ENCODE data around the gene RSRP1. TPM values are rescaled to one million over a fixed set of nuclear protein-coding genes. Genes with fewer than 3 reads are reported as not detected.

RSRP1 gene
- total RNA-seq, 1 donor, result 102 TPM

DNA sequence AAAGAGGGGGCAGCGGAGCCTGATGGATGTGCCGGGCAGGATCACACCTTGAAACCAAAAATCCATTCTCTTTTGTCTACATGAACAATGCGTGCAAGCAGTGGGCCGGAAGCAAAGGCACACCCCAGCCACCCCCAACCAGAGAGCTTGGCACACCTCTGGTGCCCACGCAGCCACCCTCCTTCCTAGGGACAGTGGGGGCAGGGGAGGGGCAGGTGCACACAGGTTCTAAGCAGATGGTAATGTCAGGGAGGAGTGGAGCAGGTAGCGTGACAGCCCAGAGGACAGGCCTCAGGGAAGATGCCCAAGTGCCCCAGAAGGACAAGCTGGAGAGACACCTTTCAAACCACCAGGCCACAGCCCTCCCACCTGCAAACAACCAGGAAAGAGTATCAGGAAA lies 51.4 kb downstream of the RSRP1 start:
- Histone ChIP-seq H3K36me3 (ENCODE audit: insufficient read depth, low read length) (no peaks in the 10 kb centered on the region), H4K20me1 (ENCODE audit: insufficient read depth, low read length) (no peaks in the 10 kb centered on the region), H3K4me1 (ENCODE audit: insufficient read depth, low read length) (peaks cover 23% of the 10 kb centered on the region), H3K79me2 (ENCODE audit: insufficient read depth, low read length) (no peaks in the 10 kb centered on the region), H3K27me3 (ENCODE audit: insufficient read depth, low read length) (peaks cover 10% of the 10 kb centered on the region), H3K9me3 (ENCODE audit: low read depth, low read length) (no peaks in the 10 kb centered on the region), H3K4me2 (ENCODE audit: insufficient read depth, low read length) (no peak overlapping the region), H2AFZ (ENCODE audit: low read length) (no peak overlapping the region), H3K27ac (ENCODE audit: low read depth, low read length) (no peak overlapping the region), H3K4me3 (ENCODE audit: insufficient read depth, low read length) (no peak overlapping the region)
- no peak for DNase-seq (ENCODE audit: insufficient read length, low spot score, missing footprints)
- no peak for TF ChIP-seq CTCF (IDR thresholded peaks at IDR 0.05; ENCODE audit: extremely low read depth, low read depth, low read length)

DNA sequence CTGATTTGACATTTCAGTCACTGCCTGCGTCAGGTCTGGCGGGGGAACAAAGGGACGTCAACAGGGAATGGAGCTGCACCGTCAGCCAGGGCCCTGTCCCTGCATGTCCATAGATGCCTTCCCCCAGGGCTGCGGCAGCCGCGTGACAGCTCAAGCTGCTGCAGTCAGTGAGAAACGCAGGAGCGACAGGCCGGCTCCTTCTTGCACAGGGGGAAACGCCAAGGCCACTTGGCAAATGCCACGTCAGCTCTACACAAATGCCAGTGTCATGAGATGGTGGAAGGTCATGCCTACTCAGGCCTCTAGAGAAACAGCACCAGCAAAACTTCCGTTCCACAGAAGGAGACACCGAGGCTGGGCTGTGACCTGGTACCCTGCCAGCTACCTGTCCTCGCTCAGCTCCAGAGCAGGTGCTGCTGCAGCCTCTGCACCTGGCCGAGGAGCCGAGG lies 52.7 kb downstream of the RSRP1 start:
- H3K27ac ChIP-seq (ENCODE audit: low read depth, low read length), result no peak overlapping the region
- H2AFZ ChIP-seq (ENCODE audit: low read length), result no peak overlapping the region
- H3K36me3 ChIP-seq (ENCODE audit: insufficient read depth, low read length), result no peaks in the 10 kb centered on the region
- H3K4me1 ChIP-seq (ENCODE audit: insufficient read depth, low read length), result peaks cover 23% of the 10 kb centered on the region
- no peaks in the 10 kb centered on the region for H4K20me1 ChIP-seq (ENCODE audit: insufficient read depth, low read length)
- no peaks in the 10 kb centered on the region for H3K79me2 ChIP-seq (ENCODE audit: insufficient read depth, low read length)
- H3K4me2 ChIP-seq (ENCODE audit: insufficient read depth, low read length), result no peak overlapping the region
- no peak overlapping the region for H3K4me3 ChIP-seq (ENCODE audit: insufficient read depth, low read length)
- peak; percentile 57 for DNase-seq (ENCODE audit: insufficient read length, low spot score, missing footprints)
- TF ChIP-seq CTCF (IDR thresholded peaks at IDR 0.05; ENCODE audit: extremely low read depth, low read depth, low read length), result no peak
- H3K27me3 ChIP-seq (ENCODE audit: insufficient read depth, low read length), result peaks cover 10% of the 10 kb centered on the region
- H3K9me3 ChIP-seq (ENCODE audit: low read depth, low read length), result no peaks in the 10 kb centered on the region

GRCh38 chr1:25194054-25194453 lies 53.2 kb downstream of the RSRP1 start:
- DNase-seq (ENCODE audit: insufficient read length, low spot score, missing footprints), result no peak
- Histone ChIP-seq H3K36me3 (ENCODE audit: insufficient read depth, low read length) (no peaks in the 10 kb centered on the region), H3K79me2 (ENCODE audit: insufficient read depth, low read length) (no peaks in the 10 kb centered on the region), H3K4me2 (ENCODE audit: insufficient read depth, low read length) (no peak overlapping the region), H3K9me3 (ENCODE audit: low read depth, low read length) (no peaks in the 10 kb centered on the region), H2AFZ (ENCODE audit: low read length) (no peak overlapping the region), H3K27ac (ENCODE audit: low read depth, low read length) (no peak overlapping the region), H3K4me1 (ENCODE audit: insufficient read depth, low read length) (peaks cover 17% of the 10 kb centered on the region), H3K27me3 (ENCODE audit: insufficient read depth, low read length) (peaks cover 10% of the 10 kb centered on the region), H3K4me3 (ENCODE audit: insufficient read depth, low read length) (no peak overlapping the region), H4K20me1 (ENCODE audit: insufficient read depth, low read length) (no peaks in the 10 kb centered on the region)
- no peak for TF ChIP-seq CTCF (IDR thresholded peaks at IDR 0.05; ENCODE audit: extremely low read depth, low read depth, low read length)

GRCh38 chr1:25193229-25193628 lies 54.0 kb downstream of the RSRP1 start:
- no peak overlapping the region for H2AFZ ChIP-seq (ENCODE audit: low read length)
- H3K36me3 ChIP-seq (ENCODE audit: insufficient read depth, low read length), result no peaks in the 10 kb centered on the region

More at GRCh38 chr1:25193229-25193628, 54.0 kb downstream of the RSRP1 start:
- Histone ChIP-seq H3K27me3 (ENCODE audit: insufficient read depth, low read length) (peaks cover 10% of the 10 kb centered on the region), H3K27ac (ENCODE audit: low read depth, low read length) (no peak overlapping the region), H3K4me1 (ENCODE audit: insufficient read depth, low read length) (peaks cover 9% of the 10 kb centered on the region), H3K9me3 (ENCODE audit: low read depth, low read length) (no peaks in the 10 kb centered on the region), H3K4me2 (ENCODE audit: insufficient read depth, low read length) (no peak overlapping the region), H4K20me1 (ENCODE audit: insufficient read depth, low read length) (no peaks in the 10 kb centered on the region), H3K79me2 (ENCODE audit: insufficient read depth, low read length) (no peaks in the 10 kb centered on the region), H3K4me3 (ENCODE audit: insufficient read depth, low read length) (no peak overlapping the region)
- no peak for TF ChIP-seq CTCF (IDR thresholded peaks at IDR 0.05; ENCODE audit: extremely low read depth, low read depth, low read length)
- DNase-seq (ENCODE audit: insufficient read length, low spot score, missing footprints), result peak; percentile 62

Other genes starting within 250 kb of the RSRP1 start
- gene SYF2, start 15.0 kb downstream of the RSRP1 start, total RNA-seq, result 39.4 and 41.5 TPM in 2 replicates
- gene RHD, start 25.1 kb upstream of the RSRP1 start, total RNA-seq, result not detected in 2 replicates
- gene TMEM50A, start 90.9 kb upstream of the RSRP1 start, total RNA-seq, result 153 and 165 TPM in 2 replicates
- 0.72 and 0.88 TPM in 2 replicates for gene RHCE, start 173.4 kb upstream of the RSRP1 start, total RNA-seq
- gene MACO1, start 183.4 kb upstream of the RSRP1 start, total RNA-seq, result 33.9 and 35.5 TPM in 2 replicates